ENCODE results near the gene NFKBIA.
"Not testable (repeated sequence)": the region's sequence is repeated elsewhere in the genome, so short reads cannot be mapped to it uniquely, and the experiment has no call there.

Gene NFKBIA

DNA sequence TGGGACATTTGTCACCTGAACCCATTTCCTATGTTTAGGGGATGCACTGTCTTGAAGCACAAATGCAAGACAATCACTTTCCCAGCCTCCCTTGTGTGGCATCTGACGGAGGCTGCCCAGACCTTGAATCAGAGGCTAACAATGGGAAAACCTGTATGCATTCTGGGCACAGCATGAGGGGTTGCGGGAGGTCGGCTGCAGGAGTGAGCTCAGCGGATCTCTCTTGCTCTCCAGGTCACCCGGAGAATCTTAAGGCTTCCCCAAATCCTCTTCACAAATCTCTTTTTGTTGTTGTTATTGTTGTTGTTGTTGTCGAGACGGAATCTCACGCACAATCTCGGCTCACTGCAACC lies 15.3 kb downstream of the NFKBIA start:
- no peak for DNase-seq

- DNase-seq, result no peak
Measured at GRCh38 chr14:35388656-35389314, 15.8 kb downstream of the NFKBIA start.

GRCh38 chr14:35387713-35388579 lies 16.6 kb downstream of the NFKBIA start:
- no peak for DNase-seq

GRCh38 chr14:35387219-35387618 lies 17.3 kb downstream of the NFKBIA start:
- DNase-seq, result no peak

DNA sequence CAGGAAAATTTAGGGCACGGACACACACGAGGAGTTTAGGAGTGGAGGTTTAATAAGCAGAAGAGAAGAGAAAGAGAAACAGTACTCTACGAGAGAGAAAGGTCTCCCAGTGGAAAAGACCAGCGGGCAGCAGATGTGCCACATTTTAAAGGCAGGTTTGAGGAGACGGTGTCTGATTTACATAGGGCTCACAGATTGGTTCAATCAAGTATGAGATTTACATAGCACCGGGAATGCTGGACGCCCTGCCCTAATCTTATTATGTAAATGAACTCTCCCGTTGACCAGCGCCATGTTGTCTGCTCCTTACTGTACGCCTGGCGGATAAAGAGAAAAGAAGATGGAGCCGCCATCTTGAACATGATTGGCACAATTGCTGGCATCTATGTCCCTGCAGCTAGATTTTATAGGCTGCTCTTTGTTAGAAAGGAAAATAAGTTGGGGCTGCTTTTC lies 17.9 kb downstream of the NFKBIA start:
- DNase-seq, result no peak

GRCh38 chr14:35385042-35385839 lies 19.3 kb downstream of the NFKBIA start:
- no peak for DNase-seq

GRCh38 chr14:35384455-35385041 lies 20.0 kb downstream of the NFKBIA start:
- DNase-seq, result no peak

DNA sequence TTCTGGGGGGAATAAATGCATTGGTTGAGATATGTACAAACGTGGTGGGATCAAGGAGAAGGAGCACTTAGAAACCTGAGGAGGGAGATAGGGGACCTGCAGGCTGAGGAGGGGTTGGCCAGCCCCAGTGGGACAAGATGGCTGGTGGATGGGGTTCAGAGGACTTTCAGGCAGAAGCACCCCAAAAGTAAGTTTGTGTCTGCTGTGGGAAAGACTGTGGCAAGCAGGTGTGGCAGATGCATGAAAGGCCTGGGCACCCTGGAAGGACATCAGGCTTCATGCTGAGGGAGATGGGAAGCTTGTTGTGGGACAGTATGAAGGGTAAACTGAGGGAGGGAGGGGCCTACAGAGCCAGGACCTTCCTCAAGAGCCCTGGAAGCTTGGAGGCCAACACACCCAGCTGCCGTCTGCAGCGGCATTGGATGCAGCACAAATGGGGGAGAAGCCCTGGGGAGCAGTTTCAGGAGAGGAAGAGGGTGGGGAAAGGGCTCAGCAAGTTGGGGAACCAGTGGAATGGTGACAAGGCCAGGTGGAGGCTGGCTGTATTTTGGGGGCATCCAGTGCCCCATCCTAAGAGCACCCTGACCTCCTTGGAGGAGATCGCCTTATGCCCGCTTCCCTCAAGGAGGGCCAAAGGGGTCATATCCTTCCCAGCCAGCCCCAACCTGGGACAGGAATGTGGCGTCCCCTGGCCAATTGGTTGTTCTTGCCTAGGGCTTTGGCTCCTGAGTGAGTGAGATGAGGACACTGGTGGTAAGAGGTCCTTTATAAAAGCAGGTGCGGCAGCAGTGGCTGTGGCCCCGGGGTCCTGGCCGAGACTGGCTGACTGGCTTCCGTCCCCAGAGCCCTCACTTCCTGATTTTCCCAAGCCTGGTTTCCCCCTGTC lies 20.7 kb downstream of the NFKBIA start:
- DNase-seq, result no peak

DNA sequence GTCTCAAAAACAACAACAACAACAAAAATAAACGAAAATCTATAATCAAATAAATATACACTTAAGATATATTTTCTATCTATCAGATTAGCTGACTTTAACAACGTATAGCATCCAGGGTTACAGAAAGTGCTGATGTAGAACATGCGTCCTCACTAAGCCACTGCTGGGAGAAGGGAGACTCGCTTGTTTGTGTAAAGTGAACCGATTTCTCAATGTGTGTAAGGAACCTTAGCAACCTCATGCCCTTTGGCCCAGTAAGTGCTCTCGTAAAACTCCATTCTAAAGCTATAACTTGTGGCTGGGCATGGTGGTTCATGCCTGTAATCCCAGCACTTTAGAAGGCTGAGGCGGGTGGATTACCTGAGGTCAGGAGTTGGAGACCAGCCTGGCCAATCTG lies 23.8 kb downstream of the NFKBIA start:
- DNase-seq, result no peak

GRCh38 chr14:35379234-35379933 lies 25.2 kb downstream of the NFKBIA start:
- not testable (repeated sequence) for DNase-seq

DNA sequence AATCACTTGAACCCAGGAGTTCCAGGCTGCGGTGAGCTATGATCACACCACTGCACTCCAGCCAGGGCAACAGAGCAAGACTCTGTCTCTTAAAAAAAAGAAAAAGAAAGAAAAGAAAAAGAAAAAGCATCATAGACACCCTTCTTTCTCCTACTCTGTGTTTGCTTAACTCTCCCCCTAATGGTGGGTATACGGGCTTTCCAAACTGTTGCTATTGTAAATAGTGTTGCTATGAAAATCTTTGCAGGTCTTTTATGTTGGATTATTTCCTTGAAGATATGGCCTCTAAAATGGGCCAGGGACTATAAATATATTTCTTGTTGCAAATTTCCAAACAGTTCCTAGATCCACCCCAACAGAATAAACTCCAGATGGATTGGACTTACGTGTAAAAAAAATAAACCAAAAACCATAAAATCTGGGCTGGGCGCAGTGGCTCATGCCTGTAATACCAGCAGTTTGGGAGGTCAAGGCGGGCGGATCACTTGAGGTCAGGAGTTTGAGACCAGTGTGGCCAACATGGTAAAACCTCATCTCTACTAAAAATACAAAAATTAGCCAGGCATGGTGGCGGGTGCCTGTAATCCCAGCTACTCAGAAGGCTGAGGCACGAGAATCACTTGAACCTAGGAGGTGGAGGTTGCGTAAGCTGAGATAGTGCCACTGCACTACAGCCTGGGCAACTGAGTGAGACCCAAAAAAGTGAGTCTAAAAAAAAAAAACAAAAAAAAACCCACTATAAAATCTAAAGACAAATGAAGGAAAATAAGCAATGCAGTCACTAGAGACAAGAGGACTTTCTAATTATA lies 25.9 kb downstream of the NFKBIA start:
- DNase-seq, result no peak

- DNase-seq, result no peak
Measured at GRCh38 chr14:35375558-35376025, 29.0 kb downstream of the NFKBIA start.

DNA sequence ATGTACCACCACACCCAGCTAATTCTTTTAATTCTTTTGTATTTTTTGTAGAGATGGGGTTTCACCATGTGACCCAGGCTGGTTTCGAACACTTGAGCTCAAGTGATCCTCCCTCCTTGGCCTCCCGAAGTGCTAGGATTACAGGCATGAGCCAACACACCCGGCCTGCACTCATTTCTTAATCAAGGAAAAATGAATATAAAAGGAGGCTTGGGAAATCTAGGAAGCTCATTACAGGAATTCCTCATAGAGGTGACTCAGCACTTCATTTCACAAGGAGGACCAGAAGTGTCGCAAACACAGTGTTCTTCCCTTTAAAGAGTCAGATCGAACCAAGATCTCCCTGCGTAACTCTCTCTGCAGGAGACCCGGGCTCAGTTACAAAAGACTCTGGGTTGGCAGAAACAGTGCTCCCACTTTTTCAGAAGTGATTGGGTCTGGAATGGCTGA lies 30.3 kb downstream of the NFKBIA start:
- DNase-seq, result no peak

GRCh38 chr14:35373208-35373607 lies 31.3 kb downstream of the NFKBIA start:
- DNase-seq, result not testable (repeated sequence)

DNA sequence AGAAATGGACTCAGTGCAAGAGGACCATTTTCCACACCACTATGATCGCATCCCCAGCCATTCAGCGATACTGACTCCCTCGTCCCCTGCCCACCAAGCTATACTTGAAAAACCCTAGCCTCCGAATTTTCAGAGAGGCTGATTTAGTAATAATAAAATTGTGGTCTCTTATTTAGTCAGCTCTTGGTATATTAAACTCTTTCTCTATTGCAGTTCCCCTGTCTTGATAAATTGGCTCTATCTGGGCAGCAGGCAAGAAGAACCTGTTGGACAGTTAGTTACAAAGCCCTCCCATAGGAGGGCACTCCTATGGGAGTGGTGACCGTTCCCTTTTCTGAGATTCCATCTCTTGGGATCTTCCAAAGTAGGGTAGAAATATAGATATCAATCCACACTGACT lies 33.6 kb downstream of the NFKBIA start:
- no peak for DNase-seq

DNA sequence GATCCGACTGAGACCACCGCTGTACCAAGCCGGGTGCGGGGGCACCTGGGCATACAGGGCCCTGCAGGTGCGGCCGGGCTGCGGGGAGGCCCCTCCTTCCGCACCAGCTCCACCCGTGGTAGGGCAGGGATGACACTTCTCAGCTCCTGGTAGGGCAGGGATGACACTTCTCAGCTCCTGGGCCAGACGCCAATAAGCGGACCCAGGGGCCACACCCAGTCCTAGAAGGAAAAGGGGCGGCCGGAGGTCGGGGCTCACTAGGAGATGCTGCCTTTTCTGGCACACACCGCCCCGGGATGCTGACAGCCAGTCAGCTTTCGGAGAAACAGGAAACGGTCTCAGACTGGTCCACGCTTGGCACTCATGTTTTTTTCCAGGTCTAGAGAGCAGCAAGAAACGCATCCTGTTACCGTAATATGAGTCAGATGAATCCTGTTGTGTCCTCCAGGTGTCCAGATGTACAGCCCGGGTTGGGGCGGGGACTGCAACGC lies 34.8 kb downstream of the NFKBIA start:
- DNase-seq, result no peak

- DNase-seq, result no peak
Measured at GRCh38 chr14:35368583-35369392, 35.8 kb downstream of the NFKBIA start.

GRCh38 chr14:35368139-35368460 lies 36.4 kb downstream of the NFKBIA start:
- DNase-seq, result no peak

- DNase-seq, result no peak
Measured at GRCh38 chr14:35367056-35367372, 37.5 kb downstream of the NFKBIA start.
